NCI-H345 treated with DMSO at 0.1 percent for 48 hours (cell line): ENCODE measurements around the gene NBR1.
"Not testable (repeated sequence)": the region's sequence is repeated elsewhere in the genome, so short reads cannot be mapped to it uniquely, and the experiment has no call there.

Experiments
- DNase-seq: peaks from one replicate; lab custom pipeline; 2025; ENCODE audit not compliant: unreplicated experiment; lab: John Stamatoyannopoulos, UW

The NBR1 gene

DNA sequence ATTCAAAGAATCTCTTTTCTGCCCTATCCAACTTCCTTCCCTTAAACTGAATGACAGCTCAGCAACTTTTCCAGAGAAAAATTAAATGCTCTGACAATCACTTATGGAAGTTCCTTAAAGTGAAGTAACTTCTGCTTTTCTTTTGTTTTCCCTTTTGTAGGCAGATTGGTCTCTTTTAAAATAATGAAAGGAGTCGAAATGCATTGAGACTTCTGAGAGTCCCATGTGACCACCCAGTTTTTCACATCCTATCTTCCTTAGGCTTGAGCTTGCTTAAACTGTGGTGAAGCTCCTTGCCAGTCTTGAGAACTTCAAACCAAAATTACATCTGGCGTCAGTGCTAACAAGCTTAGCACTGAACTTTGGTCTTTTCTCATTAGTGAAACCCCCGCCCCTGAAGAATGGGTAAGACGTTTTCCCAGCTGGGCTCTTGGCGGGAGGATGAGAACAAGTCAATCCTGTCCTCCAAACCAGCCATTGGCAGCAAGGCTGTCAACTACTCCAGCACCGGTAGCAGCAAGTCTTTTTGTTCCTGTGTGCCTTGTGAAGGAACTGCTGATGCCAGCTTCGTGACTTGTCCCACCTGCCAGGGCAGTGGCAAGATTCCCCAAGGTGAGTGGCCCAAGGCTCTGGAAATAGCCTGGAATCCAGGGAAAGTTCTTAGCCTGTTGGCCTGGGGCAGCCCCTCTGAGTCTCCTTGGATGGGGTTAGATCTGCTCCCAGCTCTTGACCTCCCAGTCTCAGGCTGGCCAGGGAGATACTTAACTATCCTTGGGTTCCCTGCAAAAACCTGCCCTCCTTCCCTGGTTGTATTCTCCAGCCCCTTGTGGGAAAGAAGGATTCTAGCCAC, 41.9 kb downstream of the NBR1 start:
- no peak for DNase-seq

DNA sequence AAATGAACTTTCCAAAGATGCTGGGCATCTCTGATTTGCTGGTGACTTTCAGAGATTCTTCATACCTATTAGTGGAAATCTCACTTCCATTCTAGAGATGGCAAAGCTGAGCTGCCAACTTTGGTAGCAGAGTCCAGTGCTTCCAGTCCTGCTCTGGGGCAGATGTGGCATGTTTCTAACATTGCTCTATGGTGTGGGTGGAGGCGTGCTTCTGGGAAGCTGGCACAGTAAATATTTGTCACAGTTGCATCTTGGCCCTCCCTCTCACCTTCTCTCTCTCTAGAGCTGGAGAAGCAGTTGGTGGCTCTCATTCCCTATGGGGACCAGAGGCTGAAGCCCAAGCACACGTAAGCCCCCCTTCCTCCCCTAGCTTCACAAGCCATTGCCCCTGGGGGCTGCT, 42.5 kb downstream of the NBR1 start:
- no peak for DNase-seq

DNA sequence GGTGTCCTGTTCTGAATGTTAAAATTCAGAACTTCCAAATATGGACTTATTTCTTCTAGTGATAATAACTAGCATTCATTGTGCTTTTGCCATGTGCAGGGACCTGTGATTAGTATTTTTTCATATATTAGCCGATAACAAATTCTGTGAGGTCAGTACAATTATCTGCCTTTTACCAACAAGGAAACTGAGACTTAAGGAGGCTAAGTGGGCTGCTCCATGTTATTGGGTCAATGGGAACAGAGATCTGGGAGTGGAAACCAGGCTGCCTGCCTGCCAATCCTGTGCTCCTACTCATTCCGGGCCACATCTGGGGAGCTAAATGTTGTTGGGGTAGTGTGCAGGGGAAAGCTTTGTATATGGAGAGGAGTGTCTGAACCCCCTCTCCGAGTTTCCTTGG, 44.3 kb downstream of the NBR1 start:
- DNase-seq, result no peak

DNA sequence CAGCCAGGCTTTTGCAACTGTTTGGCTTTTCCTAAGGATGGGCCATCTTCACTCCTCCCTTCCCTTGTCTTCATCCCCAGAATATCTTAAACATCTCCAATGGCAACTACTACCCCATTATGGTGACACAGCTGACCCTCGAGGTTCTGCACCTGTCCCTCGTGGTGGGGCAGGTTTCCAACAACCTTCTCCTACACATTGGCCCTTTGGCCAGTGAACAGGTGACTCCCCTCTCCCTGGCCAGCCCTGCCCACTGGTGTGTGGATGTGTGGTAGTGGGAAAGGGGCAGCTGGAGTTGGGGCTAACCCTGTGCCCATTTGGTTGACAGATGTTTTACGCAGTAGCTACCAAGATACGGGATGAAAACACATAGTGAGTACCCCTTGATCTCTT, 45.4 kb downstream of the NBR1 start:
- DNase-seq, result no peak

DNA sequence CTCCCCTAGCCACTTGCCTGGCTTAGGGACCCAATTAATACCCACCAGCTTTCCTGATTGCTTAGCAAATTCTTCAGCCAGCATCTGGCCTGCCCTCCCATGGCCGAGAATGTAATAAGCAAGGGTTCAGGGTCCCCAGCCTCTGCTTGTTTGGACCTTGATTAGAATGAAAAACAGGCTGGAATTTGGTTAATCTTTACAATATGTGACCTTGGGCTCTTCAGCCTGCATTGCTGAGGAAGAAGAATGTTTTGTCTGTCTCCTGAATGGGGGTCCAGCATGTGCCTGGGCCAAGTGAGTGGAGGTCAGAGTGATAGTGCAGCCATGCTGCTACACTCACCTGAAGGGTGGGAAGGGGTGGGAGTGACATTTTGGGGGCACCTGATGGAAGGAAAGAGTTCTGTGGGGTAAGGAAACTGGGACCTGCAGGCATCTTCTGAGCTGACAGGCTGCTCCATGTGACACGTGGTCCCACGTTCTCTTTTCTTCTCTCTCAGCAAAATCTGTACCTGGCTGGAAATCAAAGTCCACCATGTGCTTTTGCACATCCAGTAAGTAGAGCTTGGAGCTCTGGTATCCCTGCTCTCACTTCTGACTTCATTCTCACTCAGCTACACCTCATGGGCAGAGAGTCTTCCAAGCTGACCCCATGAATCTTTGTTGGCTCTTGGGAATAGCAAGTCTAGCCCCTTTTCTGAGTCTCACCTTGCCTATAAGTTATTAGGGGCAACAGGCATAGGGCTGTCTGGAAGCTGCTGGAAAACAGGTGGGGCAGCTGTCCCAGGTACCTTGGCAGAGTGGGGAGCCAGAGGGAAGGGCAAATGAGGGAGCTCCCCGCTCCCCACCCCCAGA, 46.0 kb downstream of the NBR1 start:
- DNase-seq, result no peak

DNA sequence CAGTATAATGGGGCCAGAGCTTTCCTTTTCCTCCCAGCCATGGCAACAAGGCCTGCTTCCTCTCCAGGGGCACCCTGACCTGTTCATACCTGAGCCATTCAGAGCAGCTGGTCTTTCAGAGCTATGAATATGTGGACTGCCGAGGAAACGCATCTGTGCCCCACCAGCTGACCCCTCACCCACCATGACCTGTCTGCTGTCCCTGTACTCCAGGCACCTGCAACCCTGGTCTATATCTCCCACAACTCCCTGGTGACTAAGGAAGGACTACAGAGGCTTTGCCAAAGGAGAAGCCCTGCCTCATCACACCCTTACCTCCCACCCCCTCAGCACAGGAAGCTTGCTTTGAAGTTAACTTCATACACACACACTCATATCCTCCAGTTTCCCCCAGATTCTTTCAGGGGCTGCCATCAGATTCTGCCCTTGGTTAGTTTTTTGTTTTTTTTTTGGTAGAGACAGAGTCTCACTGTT, 46.6 kb downstream of the NBR1 start:
- no peak for DNase-seq

DNA sequence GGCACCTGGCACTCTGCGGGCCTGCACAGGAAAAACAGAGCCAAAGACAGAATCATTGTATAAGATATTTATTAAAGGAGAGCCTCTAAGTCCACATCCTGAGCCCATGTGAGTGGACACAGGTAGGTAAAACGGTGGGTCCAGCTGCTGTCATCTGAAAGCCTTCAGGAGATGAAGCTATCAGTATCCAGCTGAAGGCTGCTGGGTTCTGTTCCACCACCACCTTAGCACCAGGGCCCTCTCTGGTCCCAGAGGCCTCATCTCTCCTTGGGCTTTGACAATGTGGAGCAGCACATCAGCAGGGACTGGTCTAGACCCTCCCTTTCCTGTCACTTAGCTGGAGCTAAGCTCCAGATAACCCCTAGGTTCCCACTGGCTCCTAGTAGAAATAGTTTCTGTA, 48.0 kb downstream of the NBR1 start:
- no peak for DNase-seq

DNA sequence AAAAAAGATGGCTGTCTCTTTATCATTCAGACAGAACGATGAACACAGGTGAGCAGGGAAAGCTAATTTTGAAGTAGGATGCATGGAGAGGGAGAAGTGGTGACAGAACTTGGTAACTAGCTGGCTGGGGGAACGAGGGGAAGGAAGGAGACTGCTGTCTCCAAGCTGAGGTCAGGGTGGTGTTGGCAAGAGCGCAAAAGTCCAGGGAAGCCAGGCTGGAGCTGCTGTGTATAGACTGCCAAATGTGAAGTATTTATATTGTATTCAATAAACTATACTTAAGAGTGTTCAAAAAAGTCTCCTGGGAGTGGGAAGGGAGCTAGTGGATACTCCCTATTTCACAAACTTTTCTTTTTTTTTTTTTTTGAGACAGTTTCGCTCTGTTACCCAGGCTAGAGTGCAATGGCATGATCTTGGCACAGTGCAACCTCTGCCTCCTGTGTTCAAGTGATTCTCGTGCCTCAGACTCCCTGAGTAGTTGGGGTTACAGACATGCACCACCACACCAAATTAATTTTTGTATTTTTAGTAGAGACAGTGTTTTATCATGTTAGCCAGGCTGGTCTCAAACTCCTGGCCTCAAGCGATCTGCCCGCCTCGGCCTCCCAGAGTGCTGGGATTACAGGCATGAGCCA, 48.8 kb downstream of the NBR1 start:
- no peak for DNase-seq

DNA sequence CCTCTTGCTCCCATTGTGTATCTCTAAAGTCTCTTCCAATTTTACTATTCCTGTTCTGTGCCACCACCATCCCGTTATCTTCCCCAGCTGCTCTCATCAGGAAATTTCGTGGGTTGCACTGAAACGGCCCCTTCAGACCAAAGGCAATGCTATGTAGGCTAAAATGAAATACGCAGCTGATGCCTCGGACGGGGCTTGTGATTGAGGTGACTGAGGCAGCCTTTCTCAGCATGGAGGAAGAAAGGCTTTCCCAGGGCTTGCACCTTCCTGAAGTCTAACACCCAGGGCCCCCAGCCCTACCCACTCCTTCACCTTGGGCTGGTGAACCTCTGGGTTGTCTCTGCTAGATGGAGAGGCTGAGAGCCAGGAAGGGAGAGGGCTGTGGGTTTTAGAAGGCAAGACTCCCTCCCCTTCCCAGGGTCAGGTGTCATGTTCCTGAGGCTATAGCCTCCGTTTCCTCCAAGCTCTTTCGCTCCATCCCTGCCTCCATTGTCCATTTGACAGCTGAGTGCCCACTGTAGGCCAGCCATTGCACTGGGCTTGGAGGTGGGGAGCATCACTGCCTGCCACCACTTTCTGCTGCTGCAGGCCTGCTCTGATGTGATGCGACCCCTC, 49.6 kb downstream of the NBR1 start:
- no peak for DNase-seq

DNA sequence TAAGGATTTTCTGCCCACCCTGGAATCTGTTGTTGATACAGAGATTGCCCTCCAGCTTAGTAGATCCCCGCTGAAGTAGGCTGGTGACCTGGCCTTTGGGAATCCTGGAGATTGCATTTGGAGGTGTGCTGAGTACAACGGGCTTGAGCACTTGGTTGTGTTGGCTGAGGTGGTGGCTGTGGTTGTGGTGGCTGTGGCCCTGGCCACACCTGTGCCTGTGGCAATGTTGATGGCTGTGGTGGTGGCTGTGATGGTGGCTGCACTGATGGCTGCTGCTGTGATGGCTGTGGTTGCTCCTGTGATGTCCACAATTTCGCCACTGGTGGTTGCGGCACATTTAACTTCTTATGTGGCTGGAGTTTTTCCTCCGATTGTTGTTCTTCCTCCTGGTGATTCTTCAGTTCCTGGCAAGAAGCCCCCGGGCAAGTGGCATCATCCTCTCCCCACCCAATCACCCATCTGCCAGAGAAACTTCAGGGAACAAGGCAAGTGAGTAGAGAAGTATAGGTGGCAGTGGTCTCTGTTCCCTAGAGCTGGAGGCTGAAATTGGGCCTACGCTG, 53.2 kb downstream of the NBR1 start:
- no peak for DNase-seq

DNA sequence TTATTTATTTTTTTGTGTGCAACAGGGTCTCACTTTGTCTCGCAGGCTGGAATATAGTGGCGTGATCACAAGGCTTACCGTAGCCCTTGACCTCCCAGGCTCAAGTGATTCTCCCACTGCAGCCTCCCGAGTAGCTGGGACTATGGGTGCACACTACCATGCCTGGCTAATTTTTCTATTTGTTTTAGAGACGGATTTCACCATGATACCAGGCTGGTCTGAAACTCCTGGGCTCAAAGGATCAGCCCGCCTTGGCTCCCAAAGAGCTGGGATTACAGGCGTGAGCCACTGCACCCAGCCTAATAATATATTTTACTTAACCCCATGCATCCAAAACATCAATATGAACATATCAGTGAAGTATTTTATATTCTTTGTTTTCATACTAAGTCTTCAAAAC, 55.4 kb downstream of the NBR1 start:
- DNase-seq, result no peak

DNA sequence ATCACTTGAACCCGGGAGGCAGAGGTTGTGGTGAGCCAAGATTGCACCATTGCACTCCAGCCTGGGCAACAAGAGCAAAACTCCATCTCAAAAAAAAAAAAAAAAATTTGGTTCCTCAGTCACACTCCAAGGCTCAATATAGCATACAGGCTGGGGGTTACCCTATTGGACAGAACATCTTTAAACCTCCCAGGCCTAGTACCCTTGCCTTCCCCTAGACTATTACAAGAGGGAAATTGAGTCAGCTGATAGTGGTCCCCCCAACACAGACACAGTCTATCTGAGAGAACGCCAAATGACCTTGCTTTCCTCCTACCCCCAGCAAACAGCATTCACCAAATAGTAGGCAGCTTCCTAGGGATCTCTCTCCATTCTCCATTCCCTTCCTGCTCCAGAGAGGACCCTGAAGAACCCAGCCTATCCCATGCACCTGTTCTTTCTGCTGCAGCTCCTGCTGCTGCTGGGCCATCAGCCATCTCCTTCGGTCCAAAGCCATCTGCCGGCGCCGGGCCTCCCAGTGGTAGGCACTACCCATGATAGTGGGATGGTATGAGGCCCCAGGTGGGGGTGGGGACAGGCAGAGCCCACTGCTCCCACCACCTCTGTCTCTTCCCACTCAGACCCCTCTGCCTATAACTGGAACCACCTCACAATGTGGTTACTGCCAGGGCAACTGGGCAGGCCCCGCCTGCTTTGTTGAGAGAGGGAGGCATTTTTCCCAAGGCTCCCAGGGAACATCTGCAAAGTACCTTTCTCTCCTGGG, 57.2 kb downstream of the NBR1 start, which contains the start of gene CCDC200:
CCDC200 (minus strand) TSS at position 604 of the 763 bp plus-strand sequence; CDS start at position 535, 69 bp downstream.
- not testable (repeated sequence) for DNase-seq

DNA sequence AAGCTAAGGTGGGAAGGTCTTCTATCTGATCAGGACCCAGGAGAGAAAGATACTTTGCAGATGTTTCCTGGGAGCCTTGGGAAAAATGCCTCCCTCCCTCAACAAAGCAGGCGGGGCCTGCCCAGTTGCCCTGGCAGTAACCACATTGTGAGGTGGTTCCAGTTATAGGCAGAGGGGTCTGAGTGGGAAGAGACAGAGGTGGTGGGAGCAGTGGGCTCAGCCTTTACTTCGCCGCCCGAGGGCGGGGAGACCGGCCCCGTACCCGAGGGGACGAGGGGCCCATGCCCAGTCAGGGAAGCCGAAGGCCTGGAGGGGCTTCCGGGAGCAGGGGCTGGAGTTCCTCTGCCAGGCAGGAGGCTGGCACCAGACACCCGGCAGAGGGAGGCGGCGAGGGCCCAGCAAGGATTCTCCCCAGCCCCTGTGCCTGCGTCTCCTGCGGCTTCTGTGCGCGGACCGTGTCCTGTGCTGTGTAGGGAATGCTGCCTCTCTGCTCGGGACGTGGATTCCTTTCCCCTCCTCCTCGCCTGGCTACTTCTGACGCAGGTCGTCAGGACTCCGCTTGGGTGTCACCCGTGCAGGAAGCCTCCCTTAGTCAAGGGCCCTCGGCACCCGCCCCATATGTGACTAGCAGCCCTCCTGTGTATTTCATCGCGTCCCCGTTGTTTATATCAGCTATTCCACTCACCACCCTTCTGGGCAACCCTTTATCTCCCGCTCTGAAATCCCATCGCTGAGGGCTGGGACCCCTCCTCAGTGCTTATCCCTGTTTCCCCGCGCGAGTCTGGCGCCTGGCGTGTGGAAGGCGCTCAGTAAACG, 60.4 kb downstream of the NBR1 start:
- DNase-seq, result not testable (repeated sequence)

DNA sequence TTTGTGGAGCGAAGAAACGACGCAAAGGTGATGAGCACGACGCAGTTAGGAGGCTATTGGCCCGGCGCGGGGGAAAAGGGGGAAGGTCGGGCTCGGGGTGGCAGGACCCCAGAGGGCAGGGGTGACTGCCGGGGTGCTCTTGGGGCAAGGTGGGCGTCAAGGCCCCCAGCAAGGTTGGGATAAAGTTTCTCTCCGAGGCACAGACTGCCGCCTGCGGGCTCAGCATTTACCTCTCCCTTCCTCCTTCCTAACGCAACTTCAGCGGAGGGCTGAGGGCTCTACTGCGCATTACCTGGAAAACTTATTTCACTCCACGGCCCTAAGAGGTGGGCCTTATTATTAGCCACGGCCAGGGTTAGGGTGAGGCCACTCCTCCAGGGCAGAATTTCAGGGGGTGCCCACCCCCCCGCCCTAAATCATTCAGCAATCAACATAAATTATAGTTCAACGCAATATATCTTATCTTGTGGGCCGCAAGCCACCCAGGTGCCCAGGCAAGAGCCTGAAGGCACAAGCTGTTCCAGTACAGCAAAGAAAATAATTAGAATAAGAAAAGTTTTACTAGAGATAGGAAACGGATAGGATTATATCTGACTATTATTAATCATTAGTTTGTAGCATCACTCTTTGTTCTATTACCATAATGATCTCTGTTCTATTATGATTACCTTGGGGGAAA, 61.1 kb downstream of the NBR1 start:
- DNase-seq, result not testable (repeated sequence)

DNA sequence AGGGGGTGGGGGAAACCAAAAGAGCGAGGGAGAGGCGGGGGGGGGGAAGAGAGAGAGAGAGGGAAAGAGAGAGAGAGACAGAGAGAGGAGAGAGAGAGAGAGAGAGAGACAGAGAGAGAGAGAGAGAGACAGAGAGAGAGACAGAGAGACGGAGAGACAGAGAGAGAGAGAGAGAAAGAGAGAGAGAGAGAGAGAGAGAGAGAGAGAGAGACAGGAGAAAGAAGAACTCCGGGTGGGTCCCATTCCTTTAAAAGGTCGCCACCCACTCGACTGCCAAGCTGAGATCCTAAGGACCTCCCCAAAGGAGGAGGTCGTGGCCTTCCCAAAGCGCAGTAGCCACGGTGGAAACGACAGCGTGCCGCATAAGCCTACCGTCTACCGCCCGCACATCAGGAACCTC, 62.2 kb downstream of the NBR1 start:
- not testable (repeated sequence) for DNase-seq

DNA sequence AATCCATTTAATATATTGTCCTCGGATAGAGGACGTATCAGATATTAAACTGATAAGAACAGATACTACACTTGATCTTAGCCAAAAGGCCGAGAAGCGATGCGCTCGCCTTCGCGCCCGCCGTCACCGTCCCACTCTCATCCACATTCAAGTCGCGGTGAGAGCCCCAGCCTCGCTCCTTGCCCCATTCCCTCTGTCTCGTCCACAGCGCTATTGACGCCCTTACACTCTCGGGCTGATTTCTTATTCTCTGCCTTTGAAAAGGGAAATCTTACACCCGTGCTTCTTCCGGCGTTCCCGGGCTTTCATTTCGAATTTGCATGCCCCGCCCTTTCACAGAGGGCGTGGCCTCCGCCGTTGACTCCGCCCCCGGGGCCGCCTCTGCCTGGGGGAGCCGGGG, 62.9 kb downstream of the NBR1 start, which contains the start of gene RNU2-1:
RNU2-1 (minus strand) TSS at position 101 of the 400 bp plus-strand sequence.
- DNase-seq, result not testable (repeated sequence)

DNA sequence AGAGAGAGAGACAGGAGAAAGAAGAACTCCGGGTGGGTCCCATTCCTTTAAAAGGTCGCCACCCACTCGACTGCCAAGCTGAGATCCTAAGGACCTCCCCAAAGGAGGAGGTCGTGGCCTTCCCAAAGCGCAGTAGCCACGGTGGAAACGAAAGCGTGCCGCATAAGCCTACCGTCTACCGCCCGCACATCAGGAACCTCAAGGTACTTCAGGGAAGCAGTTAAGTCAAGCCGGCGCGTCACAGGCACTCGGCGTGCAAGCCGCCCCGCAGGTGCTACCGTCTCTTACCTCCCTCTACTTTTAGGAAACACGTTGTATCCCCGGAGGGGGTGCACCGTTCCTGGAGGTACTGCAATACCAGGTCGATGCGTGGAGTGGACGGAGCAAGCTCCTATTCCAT, 68.6 kb downstream of the NBR1 start:
- not testable (repeated sequence) for DNase-seq

DNA sequence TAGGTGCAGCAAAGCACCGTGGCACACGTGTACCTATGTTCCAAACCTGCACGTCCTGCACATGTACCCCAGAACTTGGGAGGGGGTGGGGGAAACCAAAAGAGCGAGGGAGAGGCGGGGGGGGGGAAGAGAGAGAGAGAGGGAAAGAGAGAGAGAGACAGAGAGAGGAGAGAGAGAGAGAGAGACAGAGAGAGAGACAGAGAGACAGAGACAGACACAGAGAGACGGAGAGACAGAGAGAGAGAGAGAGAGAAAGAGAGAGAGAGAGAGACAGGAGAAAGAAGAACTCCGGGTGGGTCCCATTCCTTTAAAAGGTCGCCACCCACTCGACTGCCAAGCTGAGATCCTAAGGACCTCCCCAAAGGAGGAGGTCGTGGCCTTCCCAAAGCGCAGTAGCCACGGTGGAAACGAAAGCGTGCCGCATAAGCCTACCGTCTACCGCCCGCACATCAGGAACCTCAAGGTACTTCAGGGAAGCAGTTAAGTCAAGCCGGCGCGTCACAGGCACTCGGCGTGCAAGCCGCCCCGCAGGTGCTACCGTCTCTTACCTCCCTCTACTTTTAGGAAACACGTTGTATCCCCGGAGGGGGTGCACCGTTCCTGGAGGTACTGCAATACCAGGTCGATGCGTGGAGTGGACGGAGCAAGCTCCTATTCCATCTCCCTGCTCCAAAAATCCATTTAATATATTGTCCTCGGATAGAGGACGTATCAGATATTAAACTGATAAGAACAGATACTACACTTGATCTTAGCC, 69.8 kb downstream of the NBR1 start:
- not testable (repeated sequence) for DNase-seq
